Spleen (tissue), 7 donors: Measurements from ENCODE around the gene USP24.

Source experiments
- CTCF ChIP-seq, 11 experiments: fragments of 200-600 bp in 7 of 11; fragments of 450-650 bp in 4 of 11; sonication (generic) in 4 of 11; IDR thresholded peaks in 8 of 11; conservative IDR thresholded peaks in 3 of 11; 1 replicate in 7 of 11; 2 replicates in 4 of 11; pipeline versions ENCODE4 v1.4.0 to v1.8.0; 2016 to 2021; ENCODE audit warnings: antibody characterized with exemption in 11 of 11, inconsistent platforms in 4 of 11, mild to moderate bottlenecking in 1 of 11
- POLR2A ChIP-seq, 3 donors: fragments of 450-650 bp; IDR thresholded peaks; one replicate each; pipeline ENCODE4 v1.5.1; 2017; ENCODE audit warnings: antibody characterized with exemption in 3 of 3, mild to moderate bottlenecking in 1 of 3
- POLR2AphosphoS5 ChIP-seq, 3 donors: sonication (generic); formaldehyde crosslinking; IDR thresholded peaks; one replicate each; pipeline ENCODE4 v1.5.1; 2017; ENCODE audit warnings: antibody characterized with exemption in 3 of 3
- donor health status: DM: no; HTN: no; CAD: no; lungs with moderate emphysema.
- donor health status: DM: no; HTN: no; CAD: no.
- donor health status: DM: no; HTN: no; CAD: no.

GRCh38 chr1:55198044-55198443, 17.1 kb downstream of the USP24 start:
- TF ChIP-seq POLR2AphosphoS5 (IDR thresholded peaks at IDR 0.05) (no peak), POLR2A (IDR thresholded peaks at IDR 0.05) (no peak), CTCF (IDR thresholded peaks at IDR 0.05 in 8 of 11, conservative IDR thresholded peaks at IDR 0.05 in 3 of 11) (no peak)
